GM19324 (cell line): ENCODE measurements around the gene DOK4.
"Not testable (repeated sequence)": the region's sequence is repeated elsewhere in the genome, so short reads cannot be mapped to it uniquely, and the experiment has no call there.

Experiments
- ATAC-seq: cut with Tn5 transposase; IDR thresholded peaks from one replicate; pipeline ENCODE4 v1.9.1; 2021; ENCODE audit warnings: mild to moderate bottlenecking, moderate library complexity; ENCODE audit not compliant: unreplicated experiment, low FRiP score

Gene DOK4

GRCh38 chr16:57503366-57503765, 17.1 kb upstream of the DOK4 start:
- no peak for ATAC-seq

- ATAC-seq: no peak
These were observed 15.9 kb upstream of the DOK4 start for GRCh38 chr16:57502048-57502775.

GRCh38 chr16:57501492-57501891, 15.2 kb upstream of the DOK4 start:
- ATAC-seq: no peak

- ATAC-seq: no peak
These were observed 14.4 kb upstream of the DOK4 start for GRCh38 chr16:57500578-57501111.

GRCh38 chr16:57499941-57500340, 13.6 kb upstream of the DOK4 start:
- ATAC-seq: not testable (repeated sequence)

GRCh38 chr16:57498031-57498430, 11.7 kb upstream of the DOK4 start:
- no peak for ATAC-seq

GRCh38 chr16:57497121-57497520, 10.8 kb upstream of the DOK4 start:
- ATAC-seq: no peak

- ATAC-seq: no peak
These were observed 7.5 kb upstream of the DOK4 start for GRCh38 chr16:57493767-57494166.

- ATAC-seq: no peak
These were observed 2.9 kb upstream of the DOK4 start for GRCh38 chr16:57489229-57489628.

GRCh38 chr16:57486858-57487834, 853 bp upstream of the DOK4 start:
- ATAC-seq: no peak

- no peak for ATAC-seq
These were observed 990 bp downstream of the DOK4 start for GRCh38 chr16:57485091-57485915.

GRCh38 chr16:57484515-57485005, 1.7 kb downstream of the DOK4 start:
- no peak for ATAC-seq

GRCh38 chr16:57483725-57484514, 2.4 kb downstream of the DOK4 start:
- no peak for ATAC-seq

- no peak for ATAC-seq
These were observed 3.3 kb downstream of the DOK4 start for GRCh38 chr16:57482845-57483545.

- ATAC-seq: no peak
These were observed 4.9 kb downstream of the DOK4 start for GRCh38 chr16:57481421-57481820.

GRCh38 chr16:57480754-57481230, 5.5 kb downstream of the DOK4 start:
- no peak for ATAC-seq

GRCh38 chr16:57479976-57480753, 6.1 kb downstream of the DOK4 start:
- ATAC-seq: no peak
